ENCODE data around the gene DSPP.

The DSPP gene

GRCh38 chr4:87632469-87632868, 24.1 kb downstream of the DSPP start:
- DNase-seq, result no peak

- peak; percentile 9 for DNase-seq
Observed at GRCh38 chr4:87633243-87633642, 24.9 kb downstream of the DSPP start.

GRCh38 chr4:87644286-87644685, 36.0 kb downstream of the DSPP start:
- DNase-seq, result no peak

- DNase-seq, result no peak
Observed at GRCh38 chr4:87649980-87650379, 41.7 kb downstream of the DSPP start, which contains the start of gene DMP1. DMP1 (plus strand) TSS chr4:87650280; CDS start chr4:87656493, 6,213 bp downstream.

DNA sequence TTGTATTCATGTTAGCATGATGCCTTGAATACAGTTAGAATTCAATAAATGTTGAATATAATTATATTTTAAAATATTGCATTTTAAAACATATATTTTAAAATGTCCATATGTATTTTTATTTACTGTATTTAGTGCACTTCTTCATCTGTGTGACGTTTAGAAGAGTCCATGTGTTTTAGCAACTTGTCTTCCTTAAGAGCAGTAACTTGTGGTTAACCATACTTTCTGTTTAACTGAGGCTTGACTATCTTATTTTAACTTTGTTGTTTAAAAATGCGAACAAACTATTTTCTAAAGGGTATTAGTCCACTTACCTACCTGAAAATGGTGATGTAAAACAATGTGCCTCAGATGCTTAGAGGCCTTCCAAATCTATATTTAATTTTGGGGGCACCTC, 42.6 kb downstream of the DSPP start:
- DNase-seq, result no peak

DNA sequence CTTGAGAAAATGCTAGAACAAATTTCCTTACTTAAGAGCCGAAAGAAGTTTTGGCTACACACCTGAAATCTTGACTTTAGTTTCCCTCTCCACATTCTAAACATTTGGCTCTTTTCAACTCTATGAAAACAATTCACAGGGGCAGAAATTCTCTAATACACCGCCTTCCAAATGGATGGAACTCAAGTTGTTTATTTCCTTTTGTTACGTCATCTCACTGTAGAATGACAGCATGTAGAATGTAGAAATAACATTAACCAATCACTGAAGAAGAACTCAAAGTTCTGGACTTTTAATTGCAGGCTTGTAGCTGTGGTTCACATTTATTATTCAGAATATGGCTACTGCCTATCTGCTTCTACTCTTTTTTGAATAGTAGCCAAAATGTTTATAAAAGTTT, 43.6 kb downstream of the DSPP start:
- DNase-seq, result no peak

- DNase-seq, result no peak
Observed at GRCh38 chr4:87654487-87655044, 46.2 kb downstream of the DSPP start.

GRCh38 chr4:87657525-87657924, 49.2 kb downstream of the DSPP start:
- no peak for DNase-seq

DNA sequence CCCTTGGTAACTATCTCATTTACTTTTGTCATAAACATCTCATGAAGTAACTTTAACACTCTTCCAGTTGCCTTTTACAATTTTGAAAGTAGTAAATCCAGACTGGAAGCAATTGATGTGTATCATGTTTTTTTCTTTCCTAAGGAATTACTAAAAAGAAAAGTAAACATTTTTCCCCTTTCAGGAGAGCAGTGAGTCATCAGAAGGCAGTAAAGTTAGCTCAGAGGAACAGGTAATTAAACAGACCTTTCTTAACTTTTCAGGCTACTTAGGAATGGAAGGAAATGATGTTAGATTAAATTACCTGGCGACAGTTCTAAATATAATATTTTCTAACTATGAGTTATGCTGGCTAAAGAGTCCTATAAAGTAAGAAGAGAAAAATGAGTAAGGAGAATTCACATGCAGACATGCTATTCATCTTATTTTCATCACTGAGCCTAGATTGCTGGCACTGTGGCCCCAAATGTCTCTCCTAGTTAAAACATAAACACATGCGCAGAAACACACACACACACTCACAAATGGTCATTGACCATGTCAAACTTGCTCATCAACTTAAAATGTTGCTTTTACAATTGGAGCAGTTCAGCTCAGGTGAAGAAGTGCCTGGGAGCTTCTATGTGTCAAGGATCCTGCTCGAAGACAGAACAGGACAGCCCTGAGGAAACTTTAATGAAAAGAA, 51.1 kb downstream of the DSPP start:
- no peak for DNase-seq

GRCh38 chr4:87662871-87663270, 54.5 kb downstream of the DSPP start:
- DNase-seq, result no peak
